Liver (tissue), 3 donors: ENCODE measurements around the gene ACOT13.

Source experiments
- CTCF ChIP-seq: fragments of 150-350 bp; IDR thresholded peaks from 2 replicates; pipeline ENCODE4 v1.5.1; 2017; ENCODE audit warnings: improper control_type of control experiment, low read depth, low read length; ENCODE audit not compliant: missing input control
- EGR1 ChIP-seq, 2 donors: IDR thresholded peaks; 2 replicates each; pipeline ENCODE4 v1.6.1; 2016 to 2018; ENCODE audit warnings: antibody characterized with exemption in 2 of 2, low read depth in 2 of 2
- FOXA1 ChIP-seq: IDR thresholded peaks from 2 replicates; pipeline ENCODE4 v1.6.1; 2016; ENCODE audit warnings: antibody characterized with exemption
- GABPA ChIP-seq, 2 donors: IDR thresholded peaks in 1 of 2; conservative IDR thresholded peaks in 1 of 2; 2 replicates each; pipeline ENCODE4 v1.6.1; 2016; ENCODE audit warnings: antibody characterized with exemption in 2 of 2, mild to moderate bottlenecking in 1 of 2, moderate library complexity in 1 of 2
- JUND ChIP-seq, 2 donors: IDR thresholded peaks; 2 replicates each; pipeline ENCODE4 v1.6.1; 2016; ENCODE audit warnings: antibody characterized with exemption in 2 of 2
- REST ChIP-seq: IDR thresholded peaks from 2 replicates; pipeline ENCODE4 v1.6.1; 2016; ENCODE audit warnings: antibody characterized with exemption, mild to moderate bottlenecking
- YY1 ChIP-seq: IDR thresholded peaks from 2 replicates; pipeline ENCODE4 v1.6.1; 2016; ENCODE audit warnings: antibody characterized with exemption, mild to moderate bottlenecking
- donor health status: healthy.
- donor health status: healthy.

- TF ChIP-seq CTCF (no peak), JUND (IDR thresholded peaks at IDR 0.05) (no peak), FOXA1 (no peak), YY1 (no peak), REST (no peak), GABPA (IDR thresholded peaks at IDR 0.05 in 1 of 2, conservative IDR thresholded peaks at IDR 0.05 in 1 of 2) (no peak), EGR1 (IDR thresholded peaks at IDR 0.05; ENCODE audit: low read depth in 2 of 2) (no peak)
These were observed 85.6 kb downstream of the ACOT13 start for GRCh38 chr6:24752503-24752902.
